GM12891 (cell line): ENCODE results near the gene ZNF48.
A peak's percentile ranks its signal among the peaks of the same experiment; 100 is the strongest.

ENCODE experiments used
- POLR2A ChIP-seq: IDR thresholded peaks from 2 replicates; pipeline ENCODE4 v1.6.1; 2011; ENCODE audit warnings: low read depth, low read length, control low read depth
- POLR2AphosphoS5 ChIP-seq: IDR thresholded peaks from 2 replicates; pipeline ENCODE4 v1.6.1; 2011; ENCODE audit warnings: low read depth, low read length, control low read depth
- SPI1 ChIP-seq: IDR thresholded peaks from 2 replicates; pipeline ENCODE4 v1.6.1; 2011; ENCODE audit warnings: low read depth, low read length, control low read depth

DNA sequence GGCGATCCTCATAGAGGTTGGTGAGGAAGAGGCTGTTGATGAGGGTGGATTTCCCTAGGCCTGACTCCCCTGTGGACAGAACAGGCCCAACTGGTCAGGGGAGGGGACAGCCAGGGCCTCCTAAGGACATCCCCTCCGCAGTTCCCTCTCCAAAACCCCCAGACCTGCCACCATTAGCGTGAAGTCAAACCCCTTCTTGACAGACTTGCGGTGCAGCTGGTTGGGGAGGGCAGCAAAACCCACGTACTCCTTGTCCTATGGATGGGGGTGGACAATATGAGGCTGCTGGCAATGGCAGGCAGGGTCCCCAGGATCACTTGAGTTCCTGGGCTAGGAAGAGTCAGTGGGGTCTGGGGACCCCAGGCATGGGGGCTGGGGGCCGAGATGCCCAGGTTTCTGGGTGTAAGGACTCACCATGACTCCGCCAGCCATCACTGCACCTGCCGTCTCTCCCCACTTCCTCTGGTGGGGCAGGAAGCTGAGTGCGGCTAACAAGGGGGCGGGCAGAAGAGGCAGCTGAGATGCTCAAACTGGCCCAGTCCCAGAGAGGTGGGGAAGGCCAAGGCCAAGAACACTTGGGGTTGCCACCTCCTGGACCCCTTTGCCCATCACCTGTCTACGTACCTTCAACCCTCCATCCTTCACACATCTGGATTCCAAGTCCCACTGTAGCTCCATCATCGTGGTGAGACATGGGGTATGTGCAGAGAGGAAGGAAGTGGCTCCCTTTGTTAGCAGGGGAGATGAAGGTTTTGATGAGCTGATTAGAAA, 12.9 kb upstream of the ZNF48 start, which contains the start of gene SEPTIN1:
- TF ChIP-seq POLR2A: peak; percentile 71
- TF ChIP-seq SPI1: peak; percentile 75
- TF ChIP-seq POLR2AphosphoS5: peak; percentile 48; the same call in 1 of the 2 replicates
